Stimulated activated naive CD4-positive, alpha-beta T cell (primary cell): ENCODE measurements around the gene ERC2.

Source experiments
- DNase-seq, 6 experiments: peaks; one replicate each; lab custom pipeline; 2025; lab: John Stamatoyannopoulos, UW

The ERC2 gene

DNA sequence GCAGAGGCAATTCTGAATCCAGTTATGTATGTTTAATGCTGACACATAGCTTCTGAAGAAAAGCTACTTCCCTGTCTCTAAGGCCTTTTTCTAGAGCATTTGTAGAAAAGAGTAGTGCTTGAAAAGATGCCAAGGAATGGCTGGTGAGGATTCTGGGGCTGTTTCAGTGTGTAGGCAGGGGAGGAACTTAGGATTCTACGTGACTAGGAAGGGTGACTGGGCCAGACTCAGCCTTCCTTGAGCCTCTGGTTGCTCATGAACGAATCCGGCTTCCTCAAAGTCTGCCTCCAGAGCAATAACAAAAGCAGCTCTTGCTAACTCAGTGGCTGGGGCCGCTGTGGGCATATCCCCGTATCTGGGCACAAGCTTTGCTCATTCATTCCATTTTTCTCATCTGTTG, 876.4 kb downstream of the ERC2 start:
- DNase-seq, result no peak

DNA sequence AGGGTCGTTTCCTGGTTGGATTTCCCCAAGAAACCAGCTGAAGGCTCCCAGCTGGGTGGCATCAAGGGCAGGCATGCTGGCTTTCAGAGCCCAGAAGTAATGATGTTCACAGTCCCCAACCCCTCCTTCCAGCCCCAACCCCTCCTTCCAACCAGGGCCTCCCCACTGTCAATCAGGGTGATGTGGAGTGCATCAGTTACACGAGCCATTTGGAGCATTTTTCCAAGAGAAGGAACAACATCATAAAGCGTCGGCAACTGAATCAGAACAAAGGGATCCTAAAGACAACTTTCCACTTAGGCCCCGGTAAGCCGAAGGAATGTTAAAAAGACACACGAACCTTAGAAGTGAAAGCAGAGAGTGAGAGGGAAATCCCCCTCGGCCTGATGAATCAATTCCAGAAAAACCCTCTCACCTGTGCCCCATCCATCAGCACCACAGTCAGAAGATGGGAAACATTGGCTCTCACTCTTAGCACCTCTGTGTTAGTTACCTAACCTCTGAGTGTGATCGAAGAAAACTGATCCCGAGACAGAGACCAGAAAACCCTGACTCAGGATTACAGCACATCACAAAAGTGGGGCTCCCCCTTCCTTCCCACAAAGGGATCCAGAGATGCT, 880.0 kb downstream of the ERC2 start:
- DNase-seq, result no peak

DNA sequence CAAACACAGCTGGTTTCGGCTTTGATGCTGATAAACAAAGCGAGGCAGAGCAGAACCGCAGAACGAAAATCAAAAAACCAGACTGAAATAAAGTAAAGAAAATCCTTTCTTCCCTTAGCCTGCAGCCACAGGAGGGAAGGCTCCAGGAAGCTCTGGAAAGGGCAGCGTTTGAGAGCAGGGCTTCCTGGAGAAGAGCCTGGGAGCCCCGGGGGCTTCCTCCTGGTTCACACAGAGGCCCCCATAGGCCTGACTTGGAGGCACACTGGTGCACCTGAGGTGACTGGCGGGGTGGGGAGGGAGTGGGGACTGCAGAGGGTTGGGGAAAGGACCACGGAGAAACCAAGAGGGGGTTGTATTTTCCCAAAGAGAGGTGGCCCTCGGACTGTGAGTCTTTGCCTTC, 882.4 kb downstream of the ERC2 start:
- DNase-seq, result no peak

DNA sequence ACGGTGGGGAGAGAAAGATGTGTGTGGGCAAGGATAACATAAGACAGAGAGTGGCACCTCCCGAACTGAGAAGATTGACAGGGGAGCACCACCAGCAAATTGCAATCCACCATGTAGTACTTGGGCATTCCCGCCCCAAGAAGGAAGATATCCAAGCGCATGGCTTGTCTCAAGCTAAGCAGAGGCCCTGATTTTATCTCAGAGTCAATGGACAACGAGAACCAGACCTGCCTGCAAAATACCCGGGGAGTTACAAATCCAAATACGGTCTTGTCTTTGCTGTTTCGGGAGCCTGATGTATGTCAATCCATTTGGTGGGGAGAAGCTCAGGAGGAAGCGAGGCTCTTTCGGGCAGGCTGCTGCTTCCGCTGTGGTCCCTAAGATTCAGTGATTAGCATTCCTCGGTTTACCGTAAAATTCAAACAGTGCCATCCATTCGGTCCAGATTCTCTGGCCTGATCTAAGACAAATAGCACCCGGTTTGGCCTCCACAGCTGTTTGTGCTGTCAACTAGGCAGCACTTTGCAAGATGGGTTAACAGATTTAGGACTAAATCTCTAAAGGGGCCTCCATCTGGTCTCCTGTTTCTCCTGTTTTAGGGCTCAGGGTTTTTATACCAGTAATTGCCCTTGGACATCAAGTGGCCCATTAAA, 883.4 kb downstream of the ERC2 start:
- no peak for DNase-seq

DNA sequence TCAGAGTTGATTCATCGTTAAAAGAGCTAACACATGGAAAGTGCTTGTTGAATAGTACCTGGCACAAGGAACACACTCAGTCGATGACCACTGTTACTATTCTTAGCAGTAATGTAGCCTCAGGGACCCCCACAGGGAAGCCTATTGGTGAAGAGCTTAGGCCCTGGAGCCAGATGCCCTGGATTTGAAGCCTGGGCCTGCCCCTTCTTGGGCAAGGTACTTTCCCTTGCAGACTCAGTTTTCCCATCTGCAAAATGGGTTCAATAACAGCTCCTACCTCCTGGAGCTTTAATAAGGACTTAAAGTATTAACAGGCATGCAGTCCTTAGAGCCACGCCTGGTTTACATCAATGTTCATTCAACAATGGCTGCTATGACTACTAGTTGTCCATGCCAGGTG, 884.2 kb downstream of the ERC2 start:
- no peak for DNase-seq

DNA sequence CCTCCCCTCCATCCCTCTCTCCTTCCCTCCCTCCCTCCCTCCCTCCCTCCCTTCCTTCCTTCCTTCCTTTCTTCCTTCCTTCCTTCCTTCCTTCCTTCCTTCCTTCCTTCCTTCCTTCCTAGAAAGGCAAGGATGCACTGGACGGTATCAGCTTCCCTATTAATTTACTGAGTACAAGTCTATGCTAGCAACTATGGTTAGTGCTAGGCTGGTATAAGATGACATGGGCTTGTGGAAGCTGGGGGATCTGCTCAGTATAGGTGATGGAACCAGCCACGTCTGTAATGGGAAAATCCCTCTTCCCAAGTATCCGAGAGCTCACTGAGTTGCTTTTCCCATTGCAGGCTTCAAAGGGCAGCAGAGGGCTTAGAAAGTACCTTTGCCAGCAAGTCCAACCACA, 884.8 kb downstream of the ERC2 start:
- DNase-seq, result no peak

DNA sequence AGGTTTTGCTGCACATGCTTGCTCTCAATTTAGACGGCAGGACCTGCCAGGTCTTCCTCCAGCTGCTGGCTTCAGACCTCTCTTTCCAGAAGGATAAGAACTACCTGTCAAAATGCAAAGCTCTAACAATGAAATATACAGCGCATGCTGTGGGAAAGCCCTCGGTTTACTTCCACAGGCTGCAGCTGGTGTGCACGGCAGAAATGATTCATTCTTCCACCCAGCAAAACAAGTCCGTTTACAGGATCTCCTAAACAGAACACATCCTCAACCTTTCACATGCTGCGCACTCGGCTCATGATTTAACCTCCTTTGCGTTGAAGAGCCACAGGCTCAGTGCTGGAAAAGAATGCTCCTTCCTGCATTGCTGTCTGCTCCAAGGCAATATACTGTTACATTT, 888.8 kb downstream of the ERC2 start:
- DNase-seq, result no peak

DNA sequence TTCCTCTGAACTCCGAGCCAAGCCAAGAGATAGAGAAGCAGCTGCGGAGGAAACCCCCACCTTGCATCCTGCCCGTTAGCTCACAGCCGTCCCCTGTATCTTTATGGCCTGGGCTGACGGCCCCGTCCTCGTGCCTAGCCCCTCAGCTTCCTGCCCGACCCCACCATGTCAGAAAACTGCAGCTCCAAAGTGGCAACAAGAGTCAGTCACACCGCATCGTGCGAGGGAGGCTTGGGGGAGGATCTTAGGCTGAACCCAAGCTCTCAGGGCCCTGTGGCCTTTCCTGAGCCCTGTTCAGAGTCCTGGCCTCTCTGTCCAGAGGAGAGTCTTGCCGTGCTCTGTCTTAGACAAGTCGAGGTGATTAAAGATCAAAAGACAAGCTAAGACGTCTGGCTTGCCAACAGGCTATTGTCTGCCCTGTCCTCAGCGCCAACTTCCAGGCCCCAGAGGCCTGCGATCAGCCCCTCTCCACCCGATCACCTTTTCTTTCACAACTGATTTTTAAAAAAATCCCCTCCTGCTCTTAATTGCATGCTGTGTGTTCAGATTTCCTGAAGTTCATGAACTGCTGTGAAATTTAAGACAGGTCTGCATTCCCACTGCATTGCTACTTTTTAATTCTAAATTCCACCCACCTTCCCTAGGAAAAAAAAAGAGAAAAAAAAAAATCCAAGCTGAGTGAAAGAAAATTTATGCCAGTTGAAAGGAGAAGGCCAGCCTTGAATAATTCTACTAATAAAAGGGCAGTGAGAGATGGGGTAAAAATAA, 891.5 kb downstream of the ERC2 start:
- DNase-seq, result no peak

DNA sequence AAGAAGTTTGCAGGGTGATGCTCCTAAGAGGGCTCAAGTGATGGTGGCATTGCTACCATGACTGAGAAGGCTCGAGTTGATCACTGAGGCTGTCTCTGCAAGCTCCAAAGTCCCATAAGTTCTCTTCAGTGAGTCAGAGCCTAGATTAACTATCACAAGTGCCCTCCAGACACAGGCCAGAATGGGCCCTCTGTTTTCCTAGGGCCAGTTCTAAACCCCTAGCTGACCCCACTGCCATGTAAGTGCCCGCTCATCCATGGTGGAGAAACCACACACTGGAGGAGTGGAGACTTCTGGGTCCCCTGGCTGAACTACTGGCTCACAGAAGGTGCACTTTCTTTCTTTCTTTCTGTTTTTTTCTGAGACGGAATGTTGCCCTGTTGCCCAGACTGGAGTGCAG, 893.6 kb downstream of the ERC2 start:
- no peak for DNase-seq

DNA sequence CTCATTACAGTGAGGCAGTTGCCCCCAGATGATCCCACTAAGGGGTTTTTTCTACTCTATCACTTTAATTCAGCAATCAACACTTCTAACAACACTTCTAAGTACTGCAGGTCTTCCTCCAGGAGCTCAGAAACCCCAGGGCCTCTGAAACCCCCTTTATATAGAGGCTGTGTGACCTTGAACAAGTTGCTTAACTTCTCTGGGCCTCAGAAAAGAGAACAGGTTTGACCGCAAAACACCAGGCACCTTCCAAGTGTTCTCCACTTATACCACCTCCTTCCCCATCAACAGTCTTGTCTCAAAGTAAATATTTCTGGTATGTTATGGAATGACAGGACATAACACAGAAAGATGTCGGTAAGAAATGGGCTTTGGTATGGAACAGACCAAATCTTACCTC, 895.5 kb downstream of the ERC2 start:
- no peak for DNase-seq

DNA sequence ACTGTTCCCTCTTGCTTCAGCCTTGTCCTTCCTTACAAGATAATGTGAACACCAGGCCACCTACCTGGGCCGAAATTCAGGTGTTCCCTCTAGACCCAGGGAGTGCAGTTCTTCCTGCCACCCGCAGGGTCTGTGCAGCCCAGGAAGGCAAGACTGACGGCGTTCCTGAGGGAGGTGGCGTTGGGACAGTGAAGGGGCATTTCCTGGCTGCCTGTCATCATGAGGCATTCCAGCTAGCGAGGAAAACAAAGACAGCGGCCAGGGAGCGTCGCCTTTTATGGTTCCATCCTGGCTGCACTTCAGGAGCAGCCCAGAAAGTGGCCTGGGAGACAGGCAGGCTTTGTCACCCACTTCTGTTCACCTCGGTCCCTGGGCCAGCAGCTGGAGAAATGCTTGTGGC, 896.4 kb downstream of the ERC2 start:
- DNase-seq, result no peak

DNA sequence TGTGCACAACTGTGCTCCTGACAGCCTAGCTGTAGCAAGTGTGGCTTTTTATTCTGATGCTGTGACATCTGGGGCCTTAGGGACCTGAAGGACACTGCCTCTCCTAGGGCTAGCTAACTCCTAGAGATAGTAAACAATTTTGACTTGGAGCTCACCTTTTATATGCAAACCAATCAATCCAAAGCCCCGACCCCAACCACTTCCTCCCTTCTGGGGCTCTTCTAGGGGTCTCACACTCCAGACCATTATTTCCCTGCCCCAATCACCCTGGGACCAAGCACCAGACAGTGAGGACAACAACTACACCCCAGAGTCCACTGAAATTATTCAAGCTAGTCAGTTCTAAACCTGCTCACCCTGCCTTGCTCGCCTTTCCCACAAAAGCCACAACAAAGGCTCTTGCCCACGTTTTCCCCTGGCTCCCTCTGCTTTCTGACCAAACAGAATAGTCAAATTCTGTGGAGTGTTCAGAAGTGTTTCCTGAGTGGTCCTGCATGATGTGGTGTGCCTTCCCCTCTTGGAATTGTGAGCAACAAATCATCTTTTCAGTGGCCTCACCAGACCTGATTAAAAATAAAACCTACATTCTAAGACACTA, 897.0 kb downstream of the ERC2 start:
- DNase-seq, result no peak

DNA sequence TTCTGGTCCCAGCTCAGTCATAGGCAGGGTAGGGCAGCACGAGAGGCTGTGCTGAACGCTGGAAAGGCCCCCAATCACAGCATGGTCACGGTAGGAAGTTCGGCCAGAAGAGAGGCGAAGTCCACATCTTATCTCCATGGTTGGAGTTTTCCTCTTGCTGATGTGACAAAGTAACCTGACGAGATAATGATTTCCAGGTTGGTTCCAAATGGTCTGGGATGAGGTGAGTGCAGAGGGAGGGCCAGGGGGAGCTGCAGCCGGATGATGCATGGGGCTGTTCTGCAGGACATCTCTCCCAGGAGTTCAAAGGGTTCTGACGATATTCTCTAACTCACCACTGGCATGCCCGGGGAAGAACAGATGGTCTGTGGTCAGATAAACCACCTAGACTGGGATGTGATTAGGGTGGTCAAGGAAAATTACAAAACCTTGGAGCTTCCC, 898.0 kb downstream of the ERC2 start:
- no peak for DNase-seq

DNA sequence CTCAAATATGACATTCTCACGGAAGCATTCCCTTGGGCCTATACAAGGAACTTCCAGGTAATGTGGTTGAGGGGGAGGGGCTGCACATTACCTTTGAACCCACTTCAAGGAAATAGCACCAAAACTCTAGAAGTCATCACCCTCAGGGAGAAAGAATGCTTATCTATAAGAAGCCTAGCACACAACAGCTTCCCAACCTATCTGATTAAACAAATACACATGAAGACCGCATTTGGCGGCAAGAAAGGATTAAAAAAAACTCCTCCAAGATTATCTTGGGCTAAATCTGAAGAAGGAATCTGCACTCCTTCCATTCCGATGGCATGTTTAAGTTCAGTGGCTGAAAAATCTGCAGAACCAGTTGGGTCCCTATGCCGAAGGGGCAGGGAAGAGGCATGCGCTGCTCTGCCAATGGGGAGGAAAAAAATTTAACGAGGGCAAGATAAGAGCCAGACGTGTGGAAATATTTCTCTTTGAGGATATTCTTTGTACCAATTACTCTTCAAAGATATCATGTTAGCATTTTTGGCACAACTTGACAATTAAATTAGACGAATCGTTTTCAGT, 899.2 kb downstream of the ERC2 start:
- DNase-seq, result no peak

DNA sequence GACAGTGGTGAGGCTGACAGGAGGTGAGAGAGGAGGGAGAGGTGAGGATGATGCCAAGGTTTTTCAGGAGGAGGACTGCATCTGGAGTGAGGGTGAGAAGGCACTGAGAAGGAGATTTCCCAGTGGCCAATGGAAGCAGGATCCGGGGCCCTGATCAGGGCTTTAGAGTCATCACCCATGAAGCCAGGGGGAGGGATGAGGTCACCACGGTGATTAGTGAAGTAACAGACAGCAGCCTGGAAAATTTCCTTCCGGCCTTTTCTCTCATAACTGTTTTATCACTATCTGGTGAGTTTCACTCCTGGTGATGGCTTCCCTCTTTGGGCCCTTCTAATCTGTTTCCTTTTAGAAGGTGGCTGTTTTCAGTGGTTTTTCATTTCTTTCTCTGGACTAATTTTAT, 900.7 kb downstream of the ERC2 start:
- no peak for DNase-seq

DNA sequence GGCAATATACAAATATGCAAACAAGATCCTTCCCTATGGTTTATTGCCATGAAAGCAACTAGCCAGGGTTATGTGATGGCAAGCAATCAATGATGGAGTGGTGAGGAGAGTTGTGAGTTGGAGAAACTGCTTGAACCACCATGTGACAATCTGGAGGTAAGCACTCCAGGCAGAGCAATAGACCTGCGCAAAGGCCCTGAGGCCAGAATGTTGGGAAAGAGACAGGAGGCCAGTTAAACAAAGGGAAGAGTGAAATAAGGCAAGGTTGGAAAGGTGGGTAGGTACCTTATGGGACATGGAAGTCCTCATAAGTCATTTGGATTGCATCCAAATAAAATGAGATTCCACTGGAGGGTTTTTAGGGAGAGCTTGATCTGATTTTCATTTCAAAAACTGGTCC, 901.1 kb downstream of the ERC2 start:
- DNase-seq, result no peak

DNA sequence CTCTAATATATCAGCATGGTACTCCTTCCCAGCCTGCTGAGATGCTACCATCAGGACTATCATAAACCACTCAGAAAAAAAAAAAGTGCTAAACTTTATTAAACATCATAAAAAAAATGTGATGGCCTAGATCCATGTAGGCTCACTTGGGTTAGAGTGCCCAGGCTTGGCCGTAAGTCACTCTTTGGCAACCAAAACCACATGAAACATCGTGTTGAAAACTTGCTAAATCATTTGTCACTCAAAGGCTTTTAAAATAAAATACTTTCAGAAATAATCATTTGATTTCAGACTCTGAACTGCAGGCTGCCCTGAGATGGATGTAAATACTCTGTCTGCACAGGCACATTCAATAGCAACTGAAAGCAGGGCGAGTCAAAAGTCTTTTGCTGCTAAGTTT, 902.7 kb downstream of the ERC2 start:
- DNase-seq, result no peak

DNA sequence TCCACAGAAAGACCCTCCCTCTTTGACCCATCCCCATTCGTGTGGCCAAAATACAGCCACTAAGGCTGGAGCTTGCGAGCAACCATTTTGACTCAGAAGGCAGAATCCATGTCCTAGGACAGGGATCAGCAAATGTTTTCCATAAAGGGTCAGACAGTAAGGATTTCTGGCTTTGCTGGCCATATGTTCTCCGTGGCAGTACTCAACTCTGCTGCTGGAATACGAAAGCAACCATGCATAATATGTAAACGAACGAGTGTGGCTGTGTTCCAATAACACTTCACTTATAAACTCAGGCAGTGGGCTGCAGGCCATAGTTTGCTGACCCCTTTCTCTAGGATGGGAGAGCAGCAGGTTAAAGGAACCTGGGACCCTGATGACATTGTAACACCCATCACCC, 903.5 kb downstream of the ERC2 start:
- DNase-seq, result no peak

DNA sequence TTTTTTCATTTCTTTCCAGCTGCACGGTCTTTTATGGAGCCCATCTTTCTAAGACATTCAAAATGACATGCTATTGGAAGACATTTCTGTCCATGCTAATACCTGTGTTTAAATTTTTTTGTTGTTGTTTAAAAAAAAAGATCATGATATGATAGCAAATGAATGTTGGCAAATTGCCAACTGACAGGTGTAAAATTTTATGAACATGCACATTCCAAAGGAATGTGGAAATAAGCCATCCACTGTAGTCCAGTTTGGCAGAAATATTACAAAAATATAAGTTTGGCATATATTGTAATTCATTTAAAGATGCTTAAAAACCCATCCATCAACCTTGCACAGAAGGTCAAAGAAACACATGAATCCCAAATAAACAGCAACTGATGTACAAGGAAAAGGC, 905.6 kb downstream of the ERC2 start:
- DNase-seq, result no peak

DNA sequence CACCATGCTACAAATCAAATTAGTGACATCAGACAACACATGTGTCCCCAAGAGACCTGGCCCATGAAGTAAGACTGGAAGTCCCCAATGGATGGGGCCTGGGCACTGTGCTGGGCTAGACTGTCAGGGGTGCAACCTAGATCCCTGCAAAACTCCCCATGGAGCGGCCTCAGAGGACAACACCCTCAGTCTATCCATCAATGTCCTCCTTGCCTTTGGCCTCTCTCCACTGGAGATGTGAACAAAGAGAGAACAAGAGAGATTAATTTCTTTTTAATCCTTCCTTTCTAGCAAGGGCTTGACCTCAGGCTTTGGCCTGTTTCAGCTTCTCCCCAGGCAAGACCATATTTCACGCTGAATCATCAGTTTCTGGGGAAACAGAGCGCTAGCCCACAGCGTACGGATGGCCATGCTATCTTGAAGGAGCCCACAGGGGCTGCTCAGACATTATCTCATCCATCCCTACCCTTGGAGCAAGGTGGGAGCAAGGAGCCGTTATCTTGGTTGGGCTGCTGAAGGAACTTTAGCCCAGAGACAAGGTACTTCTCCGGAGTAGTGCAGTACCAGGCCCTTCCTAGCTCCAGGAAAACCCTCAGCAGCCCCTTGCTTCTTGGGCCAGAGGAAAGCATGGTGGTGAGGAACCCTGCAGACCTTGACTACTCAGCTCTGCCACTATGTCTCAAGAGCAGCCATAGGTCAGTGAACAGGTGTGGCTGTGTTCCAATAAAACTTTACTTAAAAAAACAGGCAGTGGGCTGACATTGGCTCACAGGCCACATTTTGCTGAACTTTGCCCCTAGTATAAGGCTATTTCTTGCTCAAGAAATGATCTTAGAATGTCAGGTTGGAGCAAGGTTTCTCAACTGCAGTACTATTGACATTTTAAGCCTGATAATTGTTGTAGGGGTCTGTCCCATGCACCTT, 908.5 kb downstream of the ERC2 start:
- no peak for DNase-seq

DNA sequence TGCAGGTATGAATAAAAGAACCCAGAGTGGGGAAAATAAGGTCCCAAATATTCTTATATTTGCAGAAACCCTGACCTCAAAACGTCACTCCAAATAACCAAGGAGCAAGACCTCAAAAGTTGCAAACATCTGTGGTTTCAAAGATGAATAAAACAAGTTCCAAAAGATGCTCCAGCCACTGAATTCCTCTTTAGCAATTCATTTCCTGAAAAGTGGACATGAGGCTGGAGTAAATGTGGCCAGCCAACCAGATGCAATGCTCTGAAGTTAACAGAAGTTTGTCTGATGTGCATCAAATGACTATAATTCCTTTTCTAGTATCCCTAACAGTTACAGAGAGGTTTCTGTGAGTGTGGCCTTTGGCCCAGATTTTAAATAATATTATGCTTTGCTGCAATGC, 910.0 kb downstream of the ERC2 start:
- DNase-seq, result no peak

DNA sequence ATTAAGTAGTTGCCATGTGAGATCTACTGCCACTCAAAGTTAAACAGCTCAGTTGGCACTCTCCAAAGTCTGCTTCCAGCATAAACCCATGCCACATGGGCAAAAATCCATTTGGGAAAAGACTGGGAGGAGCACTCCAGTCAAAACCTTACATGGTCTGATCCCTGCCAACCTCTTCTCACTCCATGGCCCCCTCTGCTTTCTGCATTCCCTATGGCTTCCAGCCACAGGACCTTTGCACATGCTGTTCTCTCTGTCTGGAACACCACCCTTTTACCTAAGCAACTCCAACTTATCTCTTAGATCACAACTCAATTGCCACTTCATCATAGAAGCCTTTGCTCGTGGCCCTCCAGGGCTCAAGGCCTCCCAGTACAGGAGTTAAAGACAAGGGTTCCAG, 910.7 kb downstream of the ERC2 start:
- no peak for DNase-seq
